Trophoblast cell (in vitro differentiated cells and primary cell): ENCODE results near the gene CCDC14.
"Not testable (repeated sequence)": the region's sequence is repeated elsewhere in the genome, so short reads cannot be mapped to it uniquely, and the experiment has no call there.

Source experiments
- DNase-seq, 2 donors: peaks; one replicate each; pipeline ENCODE4 v3.0.0-alpha.2; 2016
- H2AFZ ChIP-seq: 2 replicates; pipeline ENCODE4 v1.6.1; 2013; ENCODE audit warnings: low read length, moderate library complexity, mild to moderate bottlenecking; ENCODE audit not compliant: insufficient read depth, poor library complexity
- H2AK5ac ChIP-seq: 2 replicates; pipeline ENCODE4 v1.6.1; 2013; ENCODE audit warnings: mild to moderate bottlenecking, low read length
- H2BK120ac ChIP-seq: 2 replicates; pipeline ENCODE4 v1.6.1; 2013; ENCODE audit warnings: low read length, mild to moderate bottlenecking, moderate library complexity; ENCODE audit not compliant: insufficient read depth, poor library complexity
- H2BK12ac ChIP-seq: 2 replicates; pipeline ENCODE4 v1.6.1; 2013; ENCODE audit warnings: mild to moderate bottlenecking, low read length, moderate library complexity
- H2BK5ac ChIP-seq: 2 replicates; pipeline ENCODE4 v1.6.1; 2013; ENCODE audit warnings: low read length, low read depth, moderate library complexity, mild to moderate bottlenecking; ENCODE audit not compliant: poor library complexity
- H3K14ac ChIP-seq: 2 replicates; pipeline ENCODE4 v1.6.1; 2013; ENCODE audit warnings: mild to moderate bottlenecking, low read length
- H3K18ac ChIP-seq: 2 replicates; pipeline ENCODE4 v1.6.1; 2013; ENCODE audit warnings: mild to moderate bottlenecking, low read length
- H3K23ac ChIP-seq: 2 replicates; pipeline ENCODE4 v1.6.1; 2013; ENCODE audit warnings: low read length
- H3K27ac ChIP-seq: 2 replicates; pipeline ENCODE4 v1.5.1; 2013; ENCODE audit warnings: low read depth, mild to moderate bottlenecking, inconsistent platforms, low read length, moderate library complexity
- H3K27me3 ChIP-seq: 2 replicates; pipeline ENCODE4 v1.6.1; 2013; ENCODE audit warnings: inconsistent platforms, mild to moderate bottlenecking, low read length, moderate library complexity; ENCODE audit not compliant: insufficient read depth
- H3K36me3 ChIP-seq, 2 experiments: 1 replicate in 1 of 2; 2 replicates in 1 of 2; pipeline ENCODE4 v1.6.1; 2013; ENCODE audit warnings: low read length in 2 of 2, mild to moderate bottlenecking in 2 of 2, moderate library complexity in 1 of 2; ENCODE audit not compliant: insufficient read depth in 2 of 2, control insufficient read depth in 1 of 2
- H3K4ac ChIP-seq: 2 replicates; pipeline ENCODE4 v1.6.1; 2013; ENCODE audit warnings: low read depth, mild to moderate bottlenecking, low read length, moderate library complexity
- H3K4me1 ChIP-seq, 2 experiments: 1 replicate in 1 of 2; 2 replicates in 1 of 2; pipeline ENCODE4 v1.6.1; 2013; ENCODE audit warnings: low read length in 2 of 2, mild to moderate bottlenecking in 2 of 2, moderate library complexity in 1 of 2; ENCODE audit not compliant: insufficient read depth in 2 of 2, control insufficient read depth in 1 of 2
- H3K4me2 ChIP-seq: 2 replicates; pipeline ENCODE4 v1.6.1; 2013; ENCODE audit warnings: inconsistent platforms, mild to moderate bottlenecking, low read length, moderate library complexity
- H3K4me3 ChIP-seq: 2 replicates; pipeline ENCODE4 v1.5.1; 2013; ENCODE audit warnings: mild to moderate bottlenecking, low read depth, low read length, inconsistent platforms
- H3K79me1 ChIP-seq: one replicate; pipeline ENCODE4 v1.6.1; 2013; ENCODE audit warnings: low read length
- H3K79me2 ChIP-seq: 2 replicates; pipeline ENCODE4 v1.6.1; 2013; ENCODE audit warnings: low read length, mild to moderate bottlenecking; ENCODE audit not compliant: control insufficient read depth, insufficient read depth, poor library complexity
- H3K9ac ChIP-seq: 2 replicates; pipeline ENCODE4 v1.6.1; 2013; ENCODE audit warnings: mild to moderate bottlenecking, low read length
- H3K9me3 ChIP-seq: 2 replicates; pipeline ENCODE4 v1.6.1; 2013; ENCODE audit warnings: low read depth, mild to moderate bottlenecking, control low read depth, inconsistent platforms, low read length; ENCODE audit not compliant: insufficient read depth
- H4K12ac ChIP-seq: 2 replicates; pipeline ENCODE4 v1.6.1; 2013; ENCODE audit warnings: low read depth, mild to moderate bottlenecking, low read length, moderate library complexity
- H4K8ac ChIP-seq: 2 replicates; pipeline ENCODE4 v1.6.1; 2013; ENCODE audit warnings: low read depth, mild to moderate bottlenecking, low read length, moderate library complexity
- H4K91ac ChIP-seq: one replicate; pipeline ENCODE4 v1.6.1; 2013; ENCODE audit warnings: low read depth, mild to moderate bottlenecking, low read length, moderate library complexity
- whole genome bisulfite sequencing: extraction: QIAGEN DNeasy Blood & Tissue Kit; methylation state at CpG from one replicate; pipeline ENCODE4 v1.1.7; 2013; ENCODE audit warnings: missing lambda C conversion rate; ENCODE audit not compliant: insufficient read length, insufficient coverage; ENCODE audit errors: extremely low coverage; 5-methylcytosine and 5-hydroxymethylcytosine counted together

CCDC14 gene

GRCh38 chr3:123975030-123975429 is 14.0 kb upstream of the CCDC14 start:
- H2AK5ac ChIP-seq, H3K23ac ChIP-seq, H4K91ac ChIP-seq, H2BK120ac ChIP-seq, H3K79me1 ChIP-seq, H3K79me2 ChIP-seq, H3K4ac ChIP-seq, H3K4me2 ChIP-seq, H3K36me3 ChIP-seq, H3K18ac ChIP-seq, DNase-seq, H3K14ac ChIP-seq, H2BK12ac ChIP-seq, H3K4me3 ChIP-seq, H3K27me3 ChIP-seq, H3K4me1 ChIP-seq, H3K9me3 ChIP-seq, H2BK5ac ChIP-seq, H2AFZ ChIP-seq, H4K8ac ChIP-seq, H4K12ac ChIP-seq, H3K9ac ChIP-seq, H3K27ac ChIP-seq: not testable (repeated sequence)
- WGBS = no CpG with 5 or more reads among the region's 7 CpGs

GRCh38 chr3:123971406-123971805 is 10.4 kb upstream of the CCDC14 start:
- H3K9me3 ChIP-seq = no peaks in the 10 kb centered on the region
- no peak overlapping the region for H2AFZ ChIP-seq
- H3K4ac ChIP-seq = no peak overlapping the region
- H3K79me1 ChIP-seq = no peaks in the 10 kb centered on the region
- no peak overlapping the region for H3K9ac ChIP-seq
- H3K27ac ChIP-seq = no peak overlapping the region
- no peak overlapping the region for H3K4me2 ChIP-seq
- H3K18ac ChIP-seq = no peak overlapping the region
- no peak overlapping the region for H2BK120ac ChIP-seq
- H4K12ac ChIP-seq = no peak overlapping the region
- H4K8ac ChIP-seq = no peak overlapping the region
- no peaks in the 10 kb centered on the region for H3K36me3 ChIP-seq
- H2AK5ac ChIP-seq = no peak overlapping the region
- no peak overlapping the region for H3K14ac ChIP-seq
- H3K27me3 ChIP-seq = no peaks in the 10 kb centered on the region
- H3K4me1 ChIP-seq = no peaks in the 10 kb centered on the region
- H3K79me2 ChIP-seq = no peaks in the 10 kb centered on the region
- H2BK12ac ChIP-seq = no peak overlapping the region
- DNase-seq = no peak
- H3K23ac ChIP-seq = no peak overlapping the region
- no peak overlapping the region for H4K91ac ChIP-seq
- H3K4me3 ChIP-seq = no peak overlapping the region
- H2BK5ac ChIP-seq = no peak overlapping the region

DNA sequence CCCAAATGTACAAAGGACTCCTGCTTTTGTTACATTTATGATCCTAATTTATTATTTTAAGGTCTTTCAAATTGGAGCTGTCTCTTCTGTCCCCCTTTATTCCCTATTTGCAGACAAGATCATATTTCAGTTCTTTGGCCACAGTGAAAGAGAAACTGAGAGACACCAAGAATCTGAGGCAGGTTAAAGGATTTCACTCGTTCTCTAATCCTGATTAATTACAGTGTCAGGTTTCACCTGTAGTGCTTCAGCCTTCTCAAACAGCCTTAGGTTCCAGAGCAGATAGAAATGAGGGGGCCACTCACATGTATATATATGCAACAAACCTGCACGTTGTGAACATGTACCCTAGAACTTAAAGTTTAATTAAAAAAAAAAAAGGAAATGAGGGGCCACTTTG is 6.2 kb upstream of the CCDC14 start:
- not testable (repeated sequence) for H4K12ac ChIP-seq, H3K4me3 ChIP-seq, H2BK12ac ChIP-seq, H4K8ac ChIP-seq, H3K23ac ChIP-seq, H2AFZ ChIP-seq, H2BK5ac ChIP-seq, H3K4ac ChIP-seq, H2AK5ac ChIP-seq, H3K27ac ChIP-seq, H3K14ac ChIP-seq, H3K79me1 ChIP-seq, H3K18ac ChIP-seq, H2BK120ac ChIP-seq, H3K27me3 ChIP-seq, H4K91ac ChIP-seq, DNase-seq, H3K79me2 ChIP-seq, H3K36me3 ChIP-seq, H3K9ac ChIP-seq, H3K9me3 ChIP-seq, H3K4me1 ChIP-seq, H3K4me2 ChIP-seq
- WGBS = no CpG with 5 or more reads among the region's 2 CpGs

- not testable (repeated sequence) for H2AK5ac ChIP-seq, H3K27me3 ChIP-seq, H2BK120ac ChIP-seq, H3K4ac ChIP-seq, H3K36me3 ChIP-seq, H3K9ac ChIP-seq, H3K18ac ChIP-seq, H2BK12ac ChIP-seq, H3K27ac ChIP-seq, H3K4me1 ChIP-seq, H3K79me1 ChIP-seq, H4K8ac ChIP-seq, H2AFZ ChIP-seq, DNase-seq, H3K14ac ChIP-seq, H4K12ac ChIP-seq, H3K4me3 ChIP-seq, H3K4me2 ChIP-seq, H3K79me2 ChIP-seq, H4K91ac ChIP-seq, H3K9me3 ChIP-seq, H3K23ac ChIP-seq, H2BK5ac ChIP-seq
- no CpG with 5 or more reads among the region's 1 CpG for WGBS
These were observed 5.8 kb upstream of the CCDC14 start for GRCh38 chr3:123966799-123967198.

DNA sequence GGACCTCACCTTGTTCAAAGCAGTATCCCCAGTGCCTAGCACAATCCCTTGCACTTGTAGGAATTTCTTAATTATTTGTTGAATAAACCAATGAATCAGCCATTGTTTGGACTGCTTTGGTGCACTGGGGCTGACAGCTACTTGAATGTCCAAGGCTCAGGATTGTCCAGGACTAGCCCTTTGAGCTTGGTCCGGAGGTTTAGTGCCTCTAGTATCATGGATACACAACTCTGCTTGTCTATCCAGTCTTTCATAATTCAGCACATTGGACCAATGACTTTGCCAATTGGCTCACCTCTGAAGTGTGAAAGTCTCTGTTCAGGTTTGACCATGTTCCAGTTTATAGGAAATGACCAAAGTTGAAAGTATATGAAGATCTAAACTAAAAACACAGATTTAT is 3.8 kb upstream of the CCDC14 start:
- not testable (repeated sequence) for H3K79me1 ChIP-seq, H3K4me2 ChIP-seq, H4K91ac ChIP-seq, H2BK5ac ChIP-seq, H3K18ac ChIP-seq, H3K14ac ChIP-seq, H3K79me2 ChIP-seq, H4K8ac ChIP-seq, H2BK120ac ChIP-seq, H2BK12ac ChIP-seq, DNase-seq, H3K4ac ChIP-seq, H3K4me3 ChIP-seq, H3K9ac ChIP-seq, H3K9me3 ChIP-seq, H3K27me3 ChIP-seq, H3K36me3 ChIP-seq, H3K27ac ChIP-seq, H4K12ac ChIP-seq, H2AK5ac ChIP-seq, H2AFZ ChIP-seq, H3K4me1 ChIP-seq, H3K23ac ChIP-seq
- no CpG with 5 or more reads among the region's 1 CpG for WGBS
